ENCODE measurements around the gene USP17L26.
"Not testable (repeated sequence)": the region's sequence is repeated elsewhere in the genome, so short reads cannot be mapped to it uniquely, and the experiment has no call there.

Gene USP17L26

GRCh38 chr4:9334358-9334757 is at the start of gene USP17L26:
Gene USP17L26, plus strand, starts transcription at chr4:9334658. Its CDS starts 0 bp downstream, at chr4:9334658.
- not testable (repeated sequence) for DNase-seq

- DNase-seq, result not testable (repeated sequence)
Observed at GRCh38 chr4:9324191-9324590, 10.3 kb upstream of the USP17L26 start.

- not testable (repeated sequence) for DNase-seq
Observed at GRCh38 chr4:9324865-9325264, 9.6 kb upstream of the USP17L26 start, which contains the start of gene USP17L24. Gene USP17L24, plus strand, starts transcription at chr4:9325165. Its CDS starts 0 bp downstream, at chr4:9325165.

GRCh38 chr4:9329611-9330010 is 4.8 kb upstream of the USP17L26 start, which contains the start of gene USP17L25:
Gene USP17L25, plus strand, starts transcription at chr4:9329911. Its CDS starts 0 bp downstream, at chr4:9329911.
- DNase-seq, result not testable (repeated sequence)

- not testable (repeated sequence) for DNase-seq
Observed at GRCh38 chr4:9339103-9339502, 4.6 kb downstream of the USP17L26 start, which contains the start of gene USP17L5. Gene USP17L5, plus strand, starts transcription at chr4:9339403. Its CDS starts 0 bp downstream, at chr4:9339403.

- DNase-seq, result not testable (repeated sequence)
Observed at GRCh38 chr4:9343848-9344247, 9.4 kb downstream of the USP17L26 start, which contains the start of gene USP17L27. Gene USP17L27, plus strand, starts transcription at chr4:9344148. Its CDS starts 0 bp downstream, at chr4:9344148.

GRCh38 chr4:9348593-9348992 is 14.1 kb downstream of the USP17L26 start, which contains the start of gene USP17L28:
Gene USP17L28, plus strand, starts transcription at chr4:9348893. Its CDS starts 0 bp downstream, at chr4:9348893.
- DNase-seq, result not testable (repeated sequence)

- DNase-seq, result not testable (repeated sequence)
Observed at GRCh38 chr4:9350866-9351265, 16.4 kb downstream of the USP17L26 start.

- not testable (repeated sequence) for DNase-seq
Observed at GRCh38 chr4:9353338-9353737, 18.9 kb downstream of the USP17L26 start, which contains the start of gene USP17L29. Gene USP17L29, plus strand, starts transcription at chr4:9353638. Its CDS starts 0 bp downstream, at chr4:9353638.

- DNase-seq, result not testable (repeated sequence)
Observed at GRCh38 chr4:9362829-9363228, 28.4 kb downstream of the USP17L26 start, which contains the start of gene USP17L30. Gene USP17L30, plus strand, starts transcription at chr4:9363129. Its CDS starts 0 bp downstream, at chr4:9363129.

- not testable (repeated sequence) for DNase-seq
Observed at GRCh38 chr4:9379881-9380280, 45.4 kb downstream of the USP17L26 start.

- DNase-seq, result peak; percentile 2
Observed at GRCh38 chr4:9381012-9381534, 46.6 kb downstream of the USP17L26 start.

- no peak for DNase-seq
Observed at GRCh38 chr4:9384126-9384525, 49.7 kb downstream of the USP17L26 start.

Measured in inflammatory macrophage treated with lipopolysaccharide for 4 hours (primary cell).